ENCODE measurements around the gene PPIL1. TPM values are rescaled to one million over a fixed set of nuclear protein-coding genes. Genes with fewer than 3 reads are reported as not detected.

The PPIL1 gene
- total RNA-seq, 1 experiment from 2014 or later, result 64.2 TPM

DNA sequence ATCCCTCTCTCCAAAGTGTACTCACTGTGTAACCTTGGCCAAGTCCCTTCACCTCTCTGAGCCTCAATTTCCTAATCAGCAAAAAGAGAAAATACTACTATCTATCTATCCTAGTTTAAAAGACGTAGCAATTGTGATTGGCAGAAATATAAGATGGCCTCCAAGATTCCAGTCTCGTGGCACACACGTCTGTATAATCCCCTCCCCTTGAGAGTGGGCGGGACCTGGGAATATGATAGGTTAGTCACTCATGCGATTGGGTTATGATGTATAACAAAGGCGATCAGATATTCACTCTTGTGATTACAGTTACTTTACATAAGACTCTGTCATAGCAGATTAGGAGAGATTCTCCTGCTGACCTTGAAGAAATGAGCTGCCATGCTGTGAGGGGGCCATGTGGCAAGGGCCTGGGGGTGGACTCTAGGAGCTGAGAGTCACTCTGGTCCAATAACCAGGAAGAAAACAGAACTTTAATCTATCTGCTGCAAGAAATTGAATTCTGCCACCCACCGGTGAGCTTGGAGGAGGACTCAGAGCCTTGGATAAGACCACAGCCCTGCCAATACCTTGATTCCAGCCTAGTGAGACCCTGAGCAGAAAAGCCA is 41.3 kb downstream of the PPIL1 start (continued):
- TF ChIP-seq ELF4 (CRISPR knock-in tag; IDR thresholded peaks at IDR 0.05; ENCODE audit: low read depth) (no peak), ZBTB21 (CRISPR knock-in tag; IDR thresholded peaks at IDR 0.05; ENCODE audit: borderline replicate concordance) (no peak), SOX15 (CRISPR knock-in tag; IDR thresholded peaks at IDR 0.05) (no peak), ZNF263 (CRISPR knock-in tag; IDR thresholded peaks at IDR 0.05; ENCODE audit: low read depth) (no peak)
- TF ChIP-seq, protein P1, sequence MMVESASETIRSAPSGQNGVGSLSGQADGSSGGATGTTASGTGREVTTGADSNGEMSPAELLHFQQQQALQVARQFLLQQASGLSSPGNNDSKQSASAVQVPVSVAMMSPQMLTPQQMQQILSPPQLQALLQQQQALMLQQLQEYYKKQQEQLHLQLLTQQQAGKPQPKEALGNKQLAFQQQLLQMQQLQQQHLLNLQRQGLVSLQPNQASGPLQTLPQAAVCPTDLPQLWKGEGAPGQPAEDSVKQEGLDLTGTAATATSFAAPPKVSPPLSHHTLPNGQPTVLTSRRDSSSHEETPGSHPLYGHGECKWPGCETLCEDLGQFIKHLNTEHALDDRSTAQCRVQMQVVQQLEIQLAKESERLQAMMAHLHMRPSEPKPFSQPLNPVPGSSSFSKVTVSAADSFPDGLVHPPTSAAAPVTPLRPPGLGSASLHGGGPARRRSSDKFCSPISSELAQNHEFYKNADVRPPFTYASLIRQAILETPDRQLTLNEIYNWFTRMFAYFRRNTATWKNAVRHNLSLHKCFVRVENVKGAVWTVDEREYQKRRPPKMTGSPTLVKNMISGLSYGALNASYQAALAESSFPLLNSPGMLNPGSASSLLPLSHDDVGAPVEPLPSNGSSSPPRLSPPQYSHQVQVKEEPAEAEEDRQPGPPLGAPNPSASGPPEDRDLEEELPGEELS (CRISPR knock-in tag; IDR thresholded peaks at IDR 0.05), result no peak

DNA sequence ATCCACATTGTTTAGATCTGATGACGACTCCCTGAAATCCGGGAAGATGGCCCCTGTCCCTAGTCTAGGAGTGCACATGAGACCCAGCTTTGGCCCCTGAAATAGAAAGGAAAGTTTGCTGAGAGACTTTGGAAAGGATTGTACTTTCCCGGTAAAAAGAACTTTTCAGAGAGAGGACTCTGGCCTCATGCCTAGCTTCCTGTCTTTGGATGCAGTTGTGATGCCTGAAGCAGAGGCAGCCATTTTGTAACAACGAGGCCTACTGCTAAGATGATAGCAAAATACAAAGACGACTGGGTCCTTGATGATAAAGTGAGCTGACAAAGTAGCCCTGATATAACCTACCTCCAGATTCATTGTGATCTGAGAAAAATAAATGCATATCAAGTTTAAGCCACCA is 42.3 kb downstream of the PPIL1 start:
- Mint-ChIP-seq H3K4me3 (no peak overlapping the region), H3K27me3 (ENCODE audit: low read depth) (peaks cover 21% of the 10 kb centered on the region), H3K27ac (no peak overlapping the region), H3K9me3 (peaks cover 15% of the 10 kb centered on the region), H3K36me3 (no peaks in the 10 kb centered on the region), H3K4me1 (peaks cover 23% of the 10 kb centered on the region)
- TF ChIP-seq, protein P2, sequence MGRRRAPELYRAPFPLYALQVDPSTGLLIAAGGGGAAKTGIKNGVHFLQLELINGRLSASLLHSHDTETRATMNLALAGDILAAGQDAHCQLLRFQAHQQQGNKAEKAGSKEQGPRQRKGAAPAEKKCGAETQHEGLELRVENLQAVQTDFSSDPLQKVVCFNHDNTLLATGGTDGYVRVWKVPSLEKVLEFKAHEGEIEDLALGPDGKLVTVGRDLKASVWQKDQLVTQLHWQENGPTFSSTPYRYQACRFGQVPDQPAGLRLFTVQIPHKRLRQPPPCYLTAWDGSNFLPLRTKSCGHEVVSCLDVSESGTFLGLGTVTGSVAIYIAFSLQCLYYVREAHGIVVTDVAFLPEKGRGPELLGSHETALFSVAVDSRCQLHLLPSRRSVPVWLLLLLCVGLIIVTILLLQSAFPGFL (CRISPR knock-in tag; IDR thresholded peaks at IDR 0.05; ENCODE audit: borderline replicate concordance), result no peak
- TF ChIP-seq, protein P3, sequence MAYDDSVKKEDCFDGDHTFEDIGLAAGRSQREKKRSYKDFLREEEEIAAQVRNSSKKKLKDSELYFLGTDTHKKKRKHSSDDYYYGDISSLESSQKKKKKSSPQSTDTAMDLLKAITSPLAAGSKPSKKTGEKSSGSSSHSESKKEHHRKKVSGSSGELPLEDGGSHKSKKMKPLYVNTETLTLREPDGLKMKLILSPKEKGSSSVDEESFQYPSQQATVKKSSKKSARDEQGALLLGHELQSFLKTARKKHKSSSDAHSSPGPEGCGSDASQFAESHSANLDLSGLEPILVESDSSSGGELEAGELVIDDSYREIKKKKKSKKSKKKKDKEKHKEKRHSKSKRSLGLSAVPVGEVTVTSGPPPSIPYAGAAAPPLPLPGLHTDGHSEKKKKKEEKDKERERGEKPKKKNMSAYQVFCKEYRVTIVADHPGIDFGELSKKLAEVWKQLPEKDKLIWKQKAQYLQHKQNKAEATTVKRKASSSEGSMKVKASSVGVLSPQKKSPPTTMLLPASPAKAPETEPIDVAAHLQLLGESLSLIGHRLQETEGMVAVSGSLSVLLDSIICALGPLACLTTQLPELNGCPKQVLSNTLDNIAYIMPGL (CRISPR knock-in tag; IDR thresholded peaks at IDR 0.05), result no peak
- TF ChIP-seq, protein P4, sequence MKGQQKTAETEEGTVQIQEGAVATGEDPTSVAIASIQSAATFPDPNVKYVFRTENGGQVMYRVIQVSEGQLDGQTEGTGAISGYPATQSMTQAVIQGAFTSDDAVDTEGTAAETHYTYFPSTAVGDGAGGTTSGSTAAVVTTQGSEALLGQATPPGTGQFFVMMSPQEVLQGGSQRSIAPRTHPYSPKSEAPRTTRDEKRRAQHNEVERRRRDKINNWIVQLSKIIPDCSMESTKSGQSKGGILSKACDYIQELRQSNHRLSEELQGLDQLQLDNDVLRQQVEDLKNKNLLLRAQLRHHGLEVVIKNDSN (CRISPR knock-in tag; IDR thresholded peaks at IDR 0.05), result no peak
- TF ChIP-seq RELA (CRISPR knock-in tag; IDR thresholded peaks at IDR 0.05; ENCODE audit: borderline replicate concordance) (no peak), TP53 (CRISPR knock-in tag; IDR thresholded peaks at IDR 0.05) (no peak), IRF2 (CRISPR knock-in tag; IDR thresholded peaks at IDR 0.05; ENCODE audit: borderline replicate concordance, low read depth) (no peak), CDX4 (CRISPR knock-in tag; IDR thresholded peaks at IDR 0.05; ENCODE audit: borderline replicate concordance) (no peak), RORB (CRISPR knock-in tag; IDR thresholded peaks at IDR 0.05) (no peak), JAZF1 (CRISPR knock-in tag; IDR thresholded peaks at IDR 0.05) (no peak), ERG (CRISPR knock-in tag; IDR thresholded peaks at IDR 0.05) (no peak), ZNF232 (CRISPR knock-in tag; IDR thresholded peaks at IDR 0.05) (no peak), NFYB (CRISPR knock-in tag; conservative IDR thresholded peaks at IDR 0.05; ENCODE audit: low read depth) (no peak), KAT7 (CRISPR knock-in tag; IDR thresholded peaks at IDR 0.05; ENCODE audit: borderline replicate concordance) (no peak)
- TF ChIP-seq, protein P5, sequence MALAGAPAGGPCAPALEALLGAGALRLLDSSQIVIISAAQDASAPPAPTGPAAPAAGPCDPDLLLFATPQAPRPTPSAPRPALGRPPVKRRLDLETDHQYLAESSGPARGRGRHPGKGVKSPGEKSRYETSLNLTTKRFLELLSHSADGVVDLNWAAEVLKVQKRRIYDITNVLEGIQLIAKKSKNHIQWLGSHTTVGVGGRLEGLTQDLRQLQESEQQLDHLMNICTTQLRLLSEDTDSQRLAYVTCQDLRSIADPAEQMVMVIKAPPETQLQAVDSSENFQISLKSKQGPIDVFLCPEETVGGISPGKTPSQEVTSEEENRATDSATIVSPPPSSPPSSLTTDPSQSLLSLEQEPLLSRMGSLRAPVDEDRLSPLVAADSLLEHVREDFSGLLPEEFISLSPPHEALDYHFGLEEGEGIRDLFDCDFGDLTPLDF (CRISPR knock-in tag; IDR thresholded peaks at IDR 0.05), result no peak
- TF ChIP-seq, protein P6, sequence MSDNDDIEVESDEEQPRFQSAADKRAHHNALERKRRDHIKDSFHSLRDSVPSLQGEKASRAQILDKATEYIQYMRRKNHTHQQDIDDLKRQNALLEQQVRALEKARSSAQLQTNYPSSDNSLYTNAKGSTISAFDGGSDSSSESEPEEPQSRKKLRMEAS (CRISPR knock-in tag; IDR thresholded peaks at IDR 0.05), result no peak
- ChIA-PET CTCF (interaction anchor here (0.9 to 1.5 kb wide), 3 partner anchors 19 to 50 kb away, joined by 3 to 5 read pairs (median 3); no protein-coding TSS in a partner anchor), POLR2A (no interaction called here)
- DNase-seq (ENCODE audit: low spot score), result no peak
- no peak for ATAC-seq
